NCI-H1092 (cell line): ENCODE data around the gene ALOX15B.
A peak's percentile ranks its signal among the peaks of the same experiment; 100 is the strongest.
"Not testable (repeated sequence)": the region's sequence is repeated elsewhere in the genome, so short reads cannot be mapped to it uniquely, and the experiment has no call there.

ENCODE experiments used
- DNase-seq: peaks from one replicate; lab custom pipeline; 2025; lab: John Stamatoyannopoulos, UW

Gene ALOX15B

GRCh38 chr17:8013731-8014557, 24.9 kb upstream of the ALOX15B start:
- DNase-seq: no peak

- DNase-seq: no peak
These were observed 24.4 kb upstream of the ALOX15B start for GRCh38 chr17:8014558-8014850.

GRCh38 chr17:8015236-8015956, 23.5 kb upstream of the ALOX15B start:
- DNase-seq: no peak

GRCh38 chr17:8015957-8016631, 22.8 kb upstream of the ALOX15B start:
- no peak for DNase-seq

- peak; percentile 23 for DNase-seq
These were observed 22.0 kb upstream of the ALOX15B start for GRCh38 chr17:8016632-8017424.

GRCh38 chr17:8018436-8018835, 20.4 kb upstream of the ALOX15B start:
- no peak for DNase-seq

- DNase-seq: no peak
These were observed 19.7 kb upstream of the ALOX15B start for GRCh38 chr17:8019166-8019565.

GRCh38 chr17:8019665-8020650, 18.9 kb upstream of the ALOX15B start:
- no peak for DNase-seq

- no peak for DNase-seq
These were observed 17.9 kb upstream of the ALOX15B start for GRCh38 chr17:8020776-8021564.

- DNase-seq: no peak
These were observed 17.1 kb upstream of the ALOX15B start for GRCh38 chr17:8021565-8022359.

GRCh38 chr17:8022360-8023003, 16.4 kb upstream of the ALOX15B start:
- no peak for DNase-seq

GRCh38 chr17:8024161-8024560, 14.7 kb upstream of the ALOX15B start:
- not testable (repeated sequence) for DNase-seq

- no peak for DNase-seq
These were observed 13.5 kb upstream of the ALOX15B start for GRCh38 chr17:8025176-8025911.

GRCh38 chr17:8029121-8029520, 9.7 kb upstream of the ALOX15B start:
- DNase-seq: no peak

- DNase-seq: no peak
These were observed 7.6 kb upstream of the ALOX15B start for GRCh38 chr17:8031261-8031661.

- no peak for DNase-seq
These were observed 6.9 kb upstream of the ALOX15B start for GRCh38 chr17:8031950-8032349.

GRCh38 chr17:8032442-8032841, 6.4 kb upstream of the ALOX15B start:
- no peak for DNase-seq

- DNase-seq: no peak
These were observed 831 bp downstream of the ALOX15B start for GRCh38 chr17:8039611-8040168.
